Smooth muscle cell (in vitro differentiated cells): ENCODE data around the gene USP21. TPM values are rescaled to one million over a fixed set of nuclear protein-coding genes. Genes with fewer than 3 reads are reported as not detected.

ENCODE experiments used
- DNase-seq: peaks from one replicate; lab custom pipeline; 2025; ENCODE audit not compliant: unreplicated experiment; lab: John Stamatoyannopoulos, UW
- H2AFZ ChIP-seq: fragments of 200-600 bp; sonication (generic); 2 replicates; pipeline ENCODE4 v1.6.0; 2016; ENCODE audit warnings: antibody characterized with exemption, low read depth, mild to moderate bottlenecking
- H3F3A ChIP-seq: fragments of 200-600 bp; sonication (generic); 2 replicates; pipeline ENCODE4 v1.6.0; 2017; ENCODE audit warnings: antibody characterized with exemption, low read depth
- H3K27ac ChIP-seq: fragments of 200-600 bp; sonication (generic); 2 replicates; pipeline ENCODE4 v1.5.1; 2016; ENCODE audit warnings: low read depth, mild to moderate bottlenecking
- H3K27me3 ChIP-seq: fragments of 200-600 bp; sonication (generic); 2 replicates; pipeline ENCODE4 v1.6.1; 2016; ENCODE audit warnings: low read depth, mild to moderate bottlenecking
- H3K36me3 ChIP-seq: fragments of 200-600 bp; sonication (generic); 2 replicates; pipeline ENCODE4 v1.5.1; 2016; ENCODE audit warnings: low read depth
- H3K4me1 ChIP-seq: fragments of 200-600 bp; sonication (generic); 2 replicates; pipeline ENCODE4 v1.5.1; 2016; ENCODE audit warnings: low read depth
- H3K4me2 ChIP-seq: fragments of 200-600 bp; sonication (generic); 2 replicates; pipeline ENCODE4 v1.6.0; 2016; ENCODE audit warnings: mild to moderate bottlenecking
- H3K4me3 ChIP-seq: fragments of 200-600 bp; sonication (generic); 2 replicates; pipeline ENCODE4 v1.5.1; 2016; ENCODE audit warnings: mild to moderate bottlenecking
- H3K79me2 ChIP-seq: fragments of 200-600 bp; sonication (generic); 2 replicates; pipeline ENCODE4 v1.6.0; 2016; ENCODE audit warnings: low read depth, mild to moderate bottlenecking
- H3K9ac ChIP-seq: fragments of 200-600 bp; sonication (generic); 2 replicates; pipeline ENCODE4 v1.6.0; 2016; ENCODE audit warnings: low read depth
- H3K9me3 ChIP-seq: fragments of 200-600 bp; sonication (generic); replicated peaks from 2 replicates; pipeline ENCODE4 v1.5.1; 2016; ENCODE audit warnings: low read depth
- H4K20me1 ChIP-seq: fragments of 200-600 bp; sonication (generic); 2 replicates; pipeline ENCODE4 v1.6.0; 2016; ENCODE audit warnings: low read depth
- WGBS: methylation state at CpG from one replicate; pipeline ENCODE4 v1.1.7; 2016; ENCODE audit warnings: low lambda C conversion rate; 5-methylcytosine and 5-hydroxymethylcytosine counted together
- polyA plus RNA-seq: library from polyadenylated mRNA; unstranded; fragments of >200 nt; fragmentation: Nextera tagmentation; extraction: Ambion mirVana; gene quantifications from 2 replicates; pipeline ENCODE4 v1.2.1, GENCODE V29; 2016
- total RNA-seq: library from RNA; depleted of rRNA; stranded (reverse); fragments of >200 nt; gene quantifications from 2 replicates; pipeline ENCODE4 v1.2.3, GENCODE V29; 2014
- TF ChIP-seq, protein P1 (sequence below): fragments of 200-600 bp; sonication (generic); IDR thresholded peaks from 2 replicates; pipeline ENCODE4 v1.5.1; 2017; ENCODE audit warnings: borderline replicate concordance, mild to moderate bottlenecking, antibody characterized with exemption; ENCODE audit not compliant: insufficient read depth, poor library complexity, severe bottlenecking

USP21 gene
- total and polyA plus RNA-seq, 2 experiments from 2014 or later: 10.7 to 25.4 TPM

DNA sequence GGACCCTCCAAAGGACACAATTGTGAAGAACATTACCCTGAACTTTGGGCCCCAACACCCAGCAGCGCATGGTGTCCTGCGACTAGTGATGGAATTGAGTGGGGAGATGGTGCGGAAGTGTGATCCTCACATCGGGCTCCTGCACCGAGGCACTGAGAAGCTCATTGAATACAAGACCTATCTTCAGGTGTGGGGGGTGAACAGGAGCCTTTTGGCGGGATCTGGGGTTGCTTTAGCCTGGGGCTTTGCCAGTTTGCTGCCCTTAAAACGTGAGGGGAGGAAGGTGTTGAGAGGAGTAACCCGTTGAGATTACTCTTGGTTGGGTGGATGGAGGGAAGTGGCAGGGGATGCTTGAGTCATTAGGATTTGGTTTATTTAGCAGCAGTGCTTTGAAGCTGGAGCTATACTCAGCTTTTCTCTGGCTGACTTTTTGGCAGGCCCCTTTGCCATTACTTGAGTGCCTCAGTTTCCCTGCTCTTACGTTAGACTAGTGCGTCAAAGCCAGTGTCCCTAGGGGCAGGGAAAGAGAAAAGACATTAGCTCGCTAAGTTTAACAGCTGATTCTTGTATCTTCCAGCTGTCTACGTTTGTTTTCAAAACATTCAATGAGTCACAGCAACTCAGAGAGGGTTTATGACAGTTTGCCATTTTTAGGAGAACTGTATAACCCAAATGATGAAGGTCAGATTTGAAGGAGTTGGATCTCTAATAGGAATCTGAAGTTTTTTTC lies 47.3 kb downstream of the USP21 start:
- Histone ChIP-seq H3K4me1 (peaks cover 10% of the 10 kb centered on the region), H2AFZ (no peak overlapping the region), H3K9me3 (no peaks in the 10 kb centered on the region), H4K20me1 (peaks cover 4% of the 10 kb centered on the region), H3K9ac (no peak overlapping the region), H3K27ac (no peak overlapping the region), H3K79me2 (peaks cover 20% of the 10 kb centered on the region), H3K27me3 (no peaks in the 10 kb centered on the region), H3F3A (peaks cover 1% of the 10 kb centered on the region), H3K36me3 (peaks cover 10% of the 10 kb centered on the region), H3K4me3 (no peak overlapping the region), H3K4me2 (no peak overlapping the region)
- TF ChIP-seq, protein P1, sequence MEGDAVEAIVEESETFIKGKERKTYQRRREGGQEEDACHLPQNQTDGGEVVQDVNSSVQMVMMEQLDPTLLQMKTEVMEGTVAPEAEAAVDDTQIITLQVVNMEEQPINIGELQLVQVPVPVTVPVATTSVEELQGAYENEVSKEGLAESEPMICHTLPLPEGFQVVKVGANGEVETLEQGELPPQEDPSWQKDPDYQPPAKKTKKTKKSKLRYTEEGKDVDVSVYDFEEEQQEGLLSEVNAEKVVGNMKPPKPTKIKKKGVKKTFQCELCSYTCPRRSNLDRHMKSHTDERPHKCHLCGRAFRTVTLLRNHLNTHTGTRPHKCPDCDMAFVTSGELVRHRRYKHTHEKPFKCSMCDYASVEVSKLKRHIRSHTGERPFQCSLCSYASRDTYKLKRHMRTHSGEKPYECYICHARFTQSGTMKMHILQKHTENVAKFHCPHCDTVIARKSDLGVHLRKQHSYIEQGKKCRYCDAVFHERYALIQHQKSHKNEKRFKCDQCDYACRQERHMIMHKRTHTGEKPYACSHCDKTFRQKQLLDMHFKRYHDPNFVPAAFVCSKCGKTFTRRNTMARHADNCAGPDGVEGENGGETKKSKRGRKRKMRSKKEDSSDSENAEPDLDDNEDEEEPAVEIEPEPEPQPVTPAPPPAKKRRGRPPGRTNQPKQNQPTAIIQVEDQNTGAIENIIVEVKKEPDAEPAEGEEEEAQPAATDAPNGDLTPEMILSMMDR: no peak
- no peak for DNase-seq
- 84% methylated on average over 12 of the region's 12 CpGs for WGBS

DNA sequence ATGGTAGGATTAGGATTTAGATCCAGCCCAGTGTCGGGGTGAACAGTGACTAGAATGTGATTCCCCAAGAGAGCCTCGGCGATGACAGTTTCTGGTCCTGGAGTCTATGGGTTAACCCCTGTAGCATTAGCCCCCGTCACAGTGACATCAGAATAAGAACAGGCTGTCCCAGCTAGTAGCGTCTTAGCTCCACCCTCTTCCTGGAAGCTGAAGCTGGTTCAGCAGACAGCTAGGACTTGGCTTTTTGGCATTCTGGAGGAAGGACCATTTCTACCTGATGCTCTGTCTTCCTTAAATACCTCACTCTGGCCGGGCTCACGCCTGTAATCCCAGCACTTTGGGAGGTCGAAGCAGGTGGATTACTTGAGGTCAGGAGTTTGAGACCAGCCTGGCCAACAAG lies 47.9 kb downstream of the USP21 start:
- WGBS: 83% methylated on average over 8 of the region's 8 CpGs

DNA sequence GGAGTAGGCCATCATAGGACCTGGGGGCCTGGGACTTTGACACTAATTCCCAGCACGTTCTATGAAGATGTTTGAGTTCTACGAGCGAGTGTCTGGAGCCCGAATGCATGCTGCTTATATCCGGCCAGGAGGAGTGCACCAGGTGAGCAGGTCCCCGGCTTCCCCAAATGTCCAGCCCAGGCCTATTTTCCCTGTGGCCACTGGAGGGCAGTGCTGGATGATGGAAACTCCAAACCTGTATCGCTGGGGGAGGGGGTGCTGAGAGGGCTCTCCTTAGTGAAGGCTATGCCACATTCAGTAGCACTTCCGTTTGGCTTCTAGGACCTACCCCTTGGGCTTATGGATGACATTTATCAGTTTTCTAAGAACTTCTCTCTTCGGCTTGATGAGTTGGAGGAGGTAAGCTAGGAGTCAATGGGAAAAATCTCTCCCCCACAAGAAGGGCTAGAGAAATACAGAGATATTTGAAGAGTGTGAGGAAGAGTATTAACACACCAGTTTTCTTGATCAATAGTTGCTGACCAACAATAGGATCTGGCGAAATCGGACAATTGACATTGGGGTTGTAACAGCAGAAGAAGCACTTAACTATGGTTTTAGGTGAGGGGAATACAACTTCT lies 50.6 kb downstream of the USP21 start:
- H3K9me3 ChIP-seq: no peaks in the 10 kb centered on the region
- peaks cover 4% of the 10 kb centered on the region for H3F3A ChIP-seq
- H3K79me2 ChIP-seq: no peaks in the 10 kb centered on the region
- H3K27me3 ChIP-seq: no peaks in the 10 kb centered on the region
- H3K4me3 ChIP-seq: no peak overlapping the region
- peaks cover 4% of the 10 kb centered on the region for H4K20me1 ChIP-seq
- H3K27ac ChIP-seq: no peak overlapping the region
- no peak for DNase-seq
- no peak overlapping the region for H3K9ac ChIP-seq
- H2AFZ ChIP-seq: no peak overlapping the region
- H3K4me1 ChIP-seq: no peaks in the 10 kb centered on the region
- 53% methylated on average over 11 of the region's 11 CpGs for WGBS
- no peak overlapping the region for H3K4me2 ChIP-seq
- TF ChIP-seq, protein P1: peak; percentile 89
- H3K36me3 ChIP-seq: peaks cover 31% of the 10 kb centered on the region

More for the DNA sequence above, 47.9 kb downstream of the USP21 start:
- H2AFZ ChIP-seq: no peak overlapping the region
- H3K79me2 ChIP-seq: peaks cover 20% of the 10 kb centered on the region
- H4K20me1 ChIP-seq: peaks cover 4% of the 10 kb centered on the region
- H3K9me3 ChIP-seq: no peaks in the 10 kb centered on the region
- H3K4me1 ChIP-seq: peaks cover 7% of the 10 kb centered on the region
- no peak overlapping the region for H3K4me3 ChIP-seq
- DNase-seq: no peak
- peaks cover 12% of the 10 kb centered on the region for H3K36me3 ChIP-seq
- H3K27me3 ChIP-seq: no peaks in the 10 kb centered on the region
- H3K4me2 ChIP-seq: no peak overlapping the region
- no peak overlapping the region for H3K9ac ChIP-seq
- TF ChIP-seq, protein P1: no peak
- no peaks in the 10 kb centered on the region for H3F3A ChIP-seq
- H3K27ac ChIP-seq: no peak overlapping the region
